Colonic mucosa (tissue), 4 donors: ENCODE measurements around the gene MARCHF11. TPM values are rescaled to one million over a fixed set of nuclear protein-coding genes. Genes with fewer than 3 reads are reported as not detected.

Experiments
- DNase-seq: peaks from one replicate; pipeline ENCODE4 v3.0.0-alpha.2; 2020
- H3K27ac ChIP-seq: fragments of 200-600 bp; one replicate; pipeline ENCODE4 v1.8.0; 2021
- H3K27me3 ChIP-seq: fragments of 200-600 bp; one replicate; pipeline ENCODE4 v1.8.0; 2021
- H3K36me3 ChIP-seq: fragments of 200-600 bp; one replicate; pipeline ENCODE4 v1.8.0; 2021
- H3K4me1 ChIP-seq: fragments of 200-600 bp; one replicate; pipeline ENCODE4 v1.8.0; 2021; ENCODE audit warnings: mild to moderate bottlenecking
- H3K4me3 ChIP-seq: fragments of 200-600 bp; one replicate; pipeline ENCODE4 v1.8.0; 2021
- H3K9ac ChIP-seq, 2 donors: one replicate each; pipeline ENCODE4 v1.7.0; 2013; ENCODE audit warnings: control low read depth in 2 of 2, low read depth in 2 of 2, low read length in 2 of 2
- H3K9me3 ChIP-seq: fragments of 200-600 bp; one replicate; pipeline ENCODE4 v1.8.0; 2021
- CTCF ChIP-seq: fragments of 200-600 bp; IDR thresholded peaks from one replicate; pipeline ENCODE4 v1.8.0; 2022; ENCODE audit warnings: antibody characterized with exemption, mild to moderate bottlenecking
- intact Hi-C: fragments of 100-400 bp; cut with DNase I; formaldehyde crosslinking; loops from one replicate; pipeline ENCODE4 v1.14.1; 2022
- total RNA-seq, 2 donors: library from RNA; stranded (reverse); fragmentation: NEBNext Ultra II Directional in 1 of 2; extraction: Animal tissue kit (Norgen Biotek cat#: 25700) in 1 of 2; gene quantifications; one replicate each; pipeline ENCODE4 v1.2.1, GENCODE V29; 2021
- donor health status: healthy.
- donor health status: DM: no; HTN: no; CAD: no.
- donor health status: DM: no; HTN: no; CAD: no.

The MARCHF11 gene
- total RNA-seq, 2 donors from 2014 or later: not detected

GRCh38 chr5:16048132-16048531 lies 131.5 kb downstream of the MARCHF11 start:
- intact Hi-C loops: no loop called here
- Histone ChIP-seq H3K27me3 (no peaks in the 10 kb centered on the region), H3K27ac (no peak overlapping the region), H3K9me3 (no peaks in the 10 kb centered on the region), H3K9ac (no peak overlapping the region), H3K4me3 (no peak overlapping the region), H3K36me3 (no peaks in the 10 kb centered on the region), H3K4me1 (no peaks in the 10 kb centered on the region)
- no peak for DNase-seq
- no peak for TF ChIP-seq CTCF

DNA sequence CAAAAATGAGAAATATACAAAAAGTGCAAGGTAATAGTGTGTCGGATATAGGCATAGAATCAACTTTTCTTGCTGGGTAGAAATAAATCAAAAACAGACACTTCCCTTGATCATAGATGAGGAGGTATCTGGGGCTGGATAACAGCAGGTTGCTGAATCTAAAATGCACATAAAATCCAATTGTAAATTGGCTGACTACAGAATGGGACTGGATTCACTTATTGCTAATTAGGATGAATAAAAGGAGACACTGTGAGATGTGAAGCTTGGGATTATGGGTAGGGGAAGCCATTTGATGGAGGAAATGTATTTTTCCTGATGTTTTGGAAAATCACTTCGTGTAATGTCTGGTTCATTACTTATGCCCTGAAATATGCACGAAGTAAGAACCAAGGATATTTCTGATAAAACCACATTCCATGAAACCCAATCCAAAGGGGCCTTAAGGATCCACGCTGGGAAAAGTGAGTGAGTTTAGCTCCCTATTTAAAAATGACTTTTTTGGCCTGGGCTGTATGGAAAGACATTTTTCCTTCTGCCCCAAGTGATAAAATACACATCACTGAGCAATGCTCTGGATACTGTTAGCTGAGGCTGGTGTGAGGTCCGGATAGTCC lies 136.1 kb downstream of the MARCHF11 start:
- Histone ChIP-seq H3K4me1 (no peaks in the 10 kb centered on the region), H3K36me3 (no peaks in the 10 kb centered on the region), H3K27me3 (no peaks in the 10 kb centered on the region), H3K27ac (no peak overlapping the region), H3K9ac (no peak overlapping the region), H3K4me3 (no peak overlapping the region), H3K9me3 (no peaks in the 10 kb centered on the region)
- no peak for TF ChIP-seq CTCF
- DNase-seq: no peak
- intact Hi-C loops: no loop called here

DNA sequence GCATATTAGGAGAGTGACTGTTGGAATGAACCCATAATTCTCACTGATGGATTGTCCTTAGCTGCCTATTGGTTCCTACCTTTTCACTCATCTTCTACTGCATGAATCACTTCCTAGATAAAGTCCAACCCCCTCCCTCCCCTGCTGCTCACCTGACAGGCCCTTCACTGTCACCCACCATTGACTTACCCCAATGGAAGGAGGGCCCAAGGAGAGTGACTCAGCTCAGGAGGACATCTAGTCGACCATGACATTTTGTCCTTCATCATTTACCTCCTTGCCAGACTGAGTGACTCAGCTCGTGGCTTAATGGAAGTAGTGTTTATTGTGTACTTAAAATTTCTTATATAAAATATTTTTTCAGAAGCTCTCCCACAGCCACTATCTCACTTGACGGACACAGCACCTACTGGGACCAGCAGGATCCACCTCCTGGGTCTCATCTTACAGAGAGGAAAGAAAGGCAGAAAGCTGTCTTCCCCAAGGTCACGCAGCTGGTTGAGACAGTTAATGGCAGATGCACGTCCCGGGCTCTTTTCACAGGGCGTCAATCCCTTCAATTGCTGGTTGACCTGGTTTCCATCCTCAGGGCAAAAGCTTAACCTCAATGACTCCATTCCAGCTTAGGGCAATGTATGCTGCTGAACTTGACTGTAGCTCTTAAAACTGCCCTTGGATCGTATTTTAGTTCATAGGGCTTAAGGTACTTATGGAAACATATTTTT lies 142.3 kb downstream of the MARCHF11 start:
- no peak for DNase-seq
- Histone ChIP-seq H3K9ac (no peak overlapping the region), H3K27me3 (no peaks in the 10 kb centered on the region), H3K36me3 (no peaks in the 10 kb centered on the region), H3K4me3 (no peak overlapping the region), H3K9me3 (no peaks in the 10 kb centered on the region), H3K4me1 (no peaks in the 10 kb centered on the region), H3K27ac (no peak overlapping the region)
- TF ChIP-seq CTCF: no peak
- intact Hi-C loops: no loop called here

DNA sequence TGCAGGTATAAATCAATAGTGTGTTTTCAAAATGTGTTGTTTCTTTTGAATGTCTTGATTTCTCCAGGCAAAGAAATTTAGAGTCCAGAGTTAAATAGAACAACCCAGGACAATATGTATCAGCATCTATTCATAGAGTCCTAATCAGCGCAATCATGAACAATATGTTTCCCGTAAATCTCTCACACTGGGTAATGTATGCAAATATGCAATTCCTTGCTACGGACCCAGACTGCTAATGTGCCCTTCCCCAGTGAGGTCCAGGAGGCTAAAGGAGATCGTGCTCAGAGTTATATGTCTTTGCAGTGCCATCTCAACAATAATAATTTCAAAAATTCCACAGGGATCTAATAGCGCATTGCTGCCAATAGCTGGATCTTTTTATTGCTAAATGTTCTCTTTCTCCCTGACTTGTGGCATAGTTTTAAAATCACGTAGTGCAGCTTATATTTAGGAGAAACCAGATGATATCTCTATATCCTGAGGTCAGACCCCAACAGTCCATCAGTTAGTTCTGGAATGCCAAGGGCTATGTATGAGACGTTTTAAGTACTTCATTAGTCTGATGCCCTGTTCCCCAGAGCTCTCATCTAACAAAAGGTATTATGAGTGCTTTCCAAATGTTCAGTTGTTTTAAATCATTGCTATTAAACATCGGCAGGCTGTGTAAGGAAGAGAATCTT lies 145.1 kb downstream of the MARCHF11 start:
- no peaks in the 10 kb centered on the region for H3K9me3 ChIP-seq
- H3K9ac ChIP-seq: no peak overlapping the region
- H3K4me1 ChIP-seq: no peaks in the 10 kb centered on the region
- H3K36me3 ChIP-seq: no peaks in the 10 kb centered on the region
- DNase-seq: no peak
- no peak overlapping the region for H3K27ac ChIP-seq
- H3K27me3 ChIP-seq: no peaks in the 10 kb centered on the region
- no peak overlapping the region for H3K4me3 ChIP-seq
- intact Hi-C loops: no loop called here
- TF ChIP-seq CTCF: no peak

DNA sequence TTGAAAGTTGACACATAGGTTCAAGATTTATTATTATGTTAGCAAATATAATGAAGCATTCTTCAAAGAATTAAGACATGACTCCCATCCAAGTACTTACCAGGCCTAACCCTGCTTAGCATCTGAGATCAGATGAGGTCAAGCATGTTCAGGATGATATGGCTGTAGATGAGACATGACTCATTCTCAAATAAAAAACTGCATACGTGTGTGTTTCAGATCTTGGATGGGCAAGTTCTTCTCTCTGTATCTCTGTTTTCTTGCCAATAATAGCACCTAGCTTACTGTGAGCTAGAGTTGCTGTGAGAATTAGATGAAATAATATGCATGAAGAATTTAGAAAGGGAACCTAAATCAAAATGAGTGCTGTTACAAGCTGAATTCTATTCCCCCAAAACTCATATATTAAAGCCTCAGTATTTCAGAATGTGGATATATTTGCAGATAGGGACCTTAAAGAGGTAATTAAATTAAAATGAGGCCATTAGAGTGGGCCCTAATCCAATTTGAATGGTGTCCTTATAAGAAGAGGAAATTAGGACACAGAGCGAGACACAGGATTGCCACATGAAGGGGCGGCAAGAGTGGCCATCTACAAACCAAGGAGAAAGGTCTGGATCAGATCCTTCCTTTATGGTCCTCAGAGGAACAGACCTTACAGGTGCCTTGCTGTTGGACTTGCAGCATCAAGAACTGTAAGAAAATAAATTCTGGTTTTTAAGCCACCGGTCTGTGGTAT lies 146.2 kb downstream of the MARCHF11 start:
- Histone ChIP-seq H3K9me3 (no peaks in the 10 kb centered on the region), H3K27ac (no peak overlapping the region), H3K36me3 (no peaks in the 10 kb centered on the region), H3K9ac (no peak overlapping the region), H3K4me3 (no peak overlapping the region), H3K4me1 (no peaks in the 10 kb centered on the region), H3K27me3 (no peaks in the 10 kb centered on the region)
- DNase-seq: no peak
- intact Hi-C loops: no loop called here
- no peak for TF ChIP-seq CTCF
